Activated CD4-positive, alpha-beta memory T cell treated with anti-CD3 and anti-CD28 coated beads for 36 hours (primary cell): ENCODE data around the gene TTK. TPM values are rescaled to one million over a fixed set of nuclear protein-coding genes. Genes with fewer than 3 reads are reported as not detected.

Experiments used
- CTCF ChIA-PET: fragments of 350-600 bp; sonication (Branson Sonifier 250); formaldehyde crosslinking; loops from one replicate; lab custom pipeline; 2021; ENCODE audit warnings: antibody characterized with exemption, inconsistent platforms; lab: Charles Lee
- POLR2A ChIA-PET: fragments of 350-600 bp; sonication (Branson Sonifier 250); formaldehyde crosslinking; loops from one replicate; lab custom pipeline; 2021; ENCODE audit warnings: antibody characterized with exemption; lab: Charles Lee
- DNase-seq: peaks from one replicate; pipeline ENCODE4 v3.0.0-alpha.2; 2020
- H3K27ac Mint-ChIP-seq: one replicate; pipeline ENCODE4 v1.8.0; 2021; ENCODE audit warnings: mixed read lengths
- H3K27me3 Mint-ChIP-seq: one replicate; pipeline ENCODE4 v1.8.0; 2021; ENCODE audit warnings: mixed read lengths
- H3K36me3 Mint-ChIP-seq: one replicate; pipeline ENCODE4 v1.8.0; 2021; ENCODE audit warnings: mixed read lengths
- H3K4me1 Mint-ChIP-seq: one replicate; pipeline ENCODE4 v1.8.0; 2021; ENCODE audit warnings: low read depth, mixed read lengths
- H3K4me3 Mint-ChIP-seq: one replicate; pipeline ENCODE4 v1.8.0; 2021; ENCODE audit warnings: mild to moderate bottlenecking, mixed read lengths
- H3K9me3 Mint-ChIP-seq: one replicate; pipeline ENCODE4 v1.8.0; 2021; ENCODE audit warnings: mixed read lengths
- intact Hi-C: fragments of 100-400 bp; cut with micrococcal nuclease; formaldehyde crosslinking; loops from one replicate; pipeline ENCODE4 v1.15.1; 2023
- total RNA-seq, 2 experiments: library from RNA; stranded (reverse); gene quantifications; one replicate each; pipeline ENCODE4 v1.2.3, GENCODE V29; 2021

Gene TTK
- total RNA-seq, 2 experiments from 2014 or later, result 37.2 to 39.4 TPM

- Mint-ChIP-seq H3K27me3 (no peaks in the 10 kb centered on the region), H3K4me1 (no peaks in the 10 kb centered on the region), H3K9me3 (no peaks in the 10 kb centered on the region), H3K27ac (no peak overlapping the region), H3K36me3 (no peaks in the 10 kb centered on the region), H3K4me3 (no peak overlapping the region)
- ChIA-PET CTCF (no interaction called here), POLR2A (no interaction called here)
- intact Hi-C loops, result no loop called here
- DNase-seq, result no peak
Observed at GRCh38 chr6:79993911-79994309, 10.5 kb upstream of the TTK start.

- no peak overlapping the region for H3K4me3 Mint-ChIP-seq
- peaks cover under 1% of the 10 kb centered on the region for H3K4me1 Mint-ChIP-seq
- H3K36me3 Mint-ChIP-seq, result no peaks in the 10 kb centered on the region
- DNase-seq, result no peak
- no peaks in the 10 kb centered on the region for H3K9me3 Mint-ChIP-seq
- intact Hi-C loops, result no loop called here
- ChIA-PET POLR2A (no interaction called here), CTCF (no interaction called here)
- H3K27me3 Mint-ChIP-seq, result peaks cover 3% of the 10 kb centered on the region
- no peak overlapping the region for H3K27ac Mint-ChIP-seq
Observed at GRCh38 chr6:79997728-79998127, 6.7 kb upstream of the TTK start.

- no peaks in the 10 kb centered on the region for H3K36me3 Mint-ChIP-seq
- DNase-seq, result no peak
- ChIA-PET CTCF (interaction anchor here (1.4 kb wide), 1 partner anchor 52 kb away, joined by 4 read pairs; no protein-coding TSS in a partner anchor), POLR2A (no interaction called here)
- H3K27me3 Mint-ChIP-seq, result peaks cover 3% of the 10 kb centered on the region
- no peak overlapping the region for H3K27ac Mint-ChIP-seq
- no peak overlapping the region for H3K4me3 Mint-ChIP-seq
- peaks cover 28% of the 10 kb centered on the region for H3K4me1 Mint-ChIP-seq
- intact Hi-C loops, result loop anchor here (5.0 kb wide), 3 partner anchors 134 to 919 kb away; no protein-coding TSS in a partner anchor
- H3K9me3 Mint-ChIP-seq, result no peaks in the 10 kb centered on the region
Observed at GRCh38 chr6:80001337-80001736, 3.1 kb upstream of the TTK start.

GRCh38 chr6:80003826-80004172, 650 bp upstream of the TTK start:
- peaks cover 3% of the 10 kb centered on the region for H3K27me3 Mint-ChIP-seq
- peak; percentile 56 for DNase-seq
- CTCF ChIA-PET, result interaction anchor here (1.3 to 1.8 kb wide), 2 partner anchors 55 to 58 kb away, joined by 7 to 9 read pairs; no protein-coding TSS in a partner anchor
- POLR2A ChIA-PET, result interaction anchor here (1.1 to 1.3 kb wide), 3 partner anchors 57 to 103 kb away, joined by 3 to 7 read pairs (median 3); partner anchors contain the start of gene BCKDHB
- peak overlapping the region; percentile 94 for H3K4me3 Mint-ChIP-seq
- H3K4me1 Mint-ChIP-seq, result peaks cover 28% of the 10 kb centered on the region
- peak overlapping the region; percentile 86 for H3K27ac Mint-ChIP-seq
- intact Hi-C loops, result loop anchor here (1.0 to 5.0 kb wide), 8 partner anchors 54 to 1749 kb away; partner anchors contain the start of genes BCKDHB and TENT5A
- no peaks in the 10 kb centered on the region for H3K9me3 Mint-ChIP-seq
- H3K36me3 Mint-ChIP-seq, result peaks cover 11% of the 10 kb centered on the region

- no peaks in the 10 kb centered on the region for H3K9me3 Mint-ChIP-seq
- peak overlapping the region; percentile 94 for H3K4me3 Mint-ChIP-seq
- CTCF ChIA-PET, result no interaction called here
- intact Hi-C loops, result loop anchor here (2.0 kb wide), 2 partner anchors 773 to 1747 kb away; partner anchors contain the start of gene TENT5A
- H3K36me3 Mint-ChIP-seq, result peaks cover 20% of the 10 kb centered on the region
- no peak overlapping the region for H3K27ac Mint-ChIP-seq
- H3K27me3 Mint-ChIP-seq, result peaks cover 3% of the 10 kb centered on the region
- no peak for DNase-seq
- H3K4me1 Mint-ChIP-seq, result peaks cover 28% of the 10 kb centered on the region
- POLR2A ChIA-PET, result interaction anchor here (1.0 kb wide), 1 partner anchor 101 kb away, joined by 4 read pairs; the partner anchor contains the start of gene BCKDHB
Observed at GRCh38 chr6:80005406-80005805, 957 bp downstream of the TTK start.

GRCh38 chr6:80006541-80006940, 2.1 kb downstream of the TTK start:
- POLR2A ChIA-PET, result no interaction called here
- intact Hi-C loops, result no loop called here
- Mint-ChIP-seq H3K9me3 (no peaks in the 10 kb centered on the region), H3K4me3 (no peak overlapping the region), H3K36me3 (peaks cover 28% of the 10 kb centered on the region), H3K27ac (no peak overlapping the region), H3K27me3 (peaks cover 1% of the 10 kb centered on the region), H3K4me1 (peaks cover 28% of the 10 kb centered on the region)
- CTCF ChIA-PET, result no interaction called here
- DNase-seq, result no peak

- intact Hi-C loops, result no loop called here
- ChIA-PET POLR2A (no interaction called here), CTCF (interaction anchor here (1.2 to 1.3 kb wide), 2 partner anchors 60 to 63 kb away, joined by 4 read pairs; partner anchors contain the start of gene ELOVL4)
- H3K4me1 Mint-ChIP-seq, result peaks cover 15% of the 10 kb centered on the region
- no peaks in the 10 kb centered on the region for H3K9me3 Mint-ChIP-seq
- H3K36me3 Mint-ChIP-seq, result peaks cover 44% of the 10 kb centered on the region
- no peak overlapping the region for H3K4me3 Mint-ChIP-seq
- no peak for DNase-seq
- no peaks in the 10 kb centered on the region for H3K27me3 Mint-ChIP-seq
- H3K27ac Mint-ChIP-seq, result no peak overlapping the region
Observed at GRCh38 chr6:80009531-80009930, 5.1 kb downstream of the TTK start.

GRCh38 chr6:80010288-80010687, 5.8 kb downstream of the TTK start:
- intact Hi-C loops, result no loop called here
- Mint-ChIP-seq H3K9me3 (no peaks in the 10 kb centered on the region), H3K27me3 (no peaks in the 10 kb centered on the region), H3K36me3 (peaks cover 49% of the 10 kb centered on the region), H3K27ac (no peak overlapping the region), H3K4me3 (no peak overlapping the region), H3K4me1 (peaks cover 9% of the 10 kb centered on the region)
- ChIA-PET CTCF (interaction anchor here (0.5 to 1.3 kb wide), 3 partner anchors 61 to 1742 kb away, joined by 3 to 4 read pairs (median 4); partner anchors contain the start of genes ELOVL4 and TENT5A), POLR2A (no interaction called here)
- no peak for DNase-seq

GRCh38 chr6:80015839-80016435, 11.5 kb downstream of the TTK start:
- no peak for DNase-seq
- intact Hi-C loops, result no loop called here
- CTCF ChIA-PET, result no interaction called here
- POLR2A ChIA-PET, result no interaction called here
- no peak overlapping the region for H3K4me3 Mint-ChIP-seq
- no peak overlapping the region for H3K27ac Mint-ChIP-seq
- H3K36me3 Mint-ChIP-seq, result peaks cover 40% of the 10 kb centered on the region
- peaks cover 2% of the 10 kb centered on the region for H3K4me1 Mint-ChIP-seq
- no peaks in the 10 kb centered on the region for H3K27me3 Mint-ChIP-seq
- H3K9me3 Mint-ChIP-seq, result no peaks in the 10 kb centered on the region

GRCh38 chr6:80020381-80021120, 16.1 kb downstream of the TTK start:
- Mint-ChIP-seq H3K9me3 (no peaks in the 10 kb centered on the region), H3K4me1 (peaks cover 2% of the 10 kb centered on the region), H3K27ac (no peak overlapping the region), H3K27me3 (no peaks in the 10 kb centered on the region), H3K36me3 (peaks cover 23% of the 10 kb centered on the region), H3K4me3 (no peak overlapping the region)
- intact Hi-C loops, result no loop called here
- POLR2A ChIA-PET, result no interaction called here
- CTCF ChIA-PET, result no interaction called here
- DNase-seq, result no peak

GRCh38 chr6:80021131-80021530, 16.7 kb downstream of the TTK start:
- H3K9me3 Mint-ChIP-seq, result no peaks in the 10 kb centered on the region
- POLR2A ChIA-PET, result no interaction called here
- no peak for DNase-seq
- no peak overlapping the region for H3K27ac Mint-ChIP-seq
- CTCF ChIA-PET, result no interaction called here
- H3K27me3 Mint-ChIP-seq, result no peaks in the 10 kb centered on the region
- intact Hi-C loops, result no loop called here
- peaks cover 23% of the 10 kb centered on the region for H3K36me3 Mint-ChIP-seq
- no peak overlapping the region for H3K4me3 Mint-ChIP-seq
- peaks cover 2% of the 10 kb centered on the region for H3K4me1 Mint-ChIP-seq

GRCh38 chr6:80021591-80021990, 17.1 kb downstream of the TTK start:
- Mint-ChIP-seq H3K9me3 (no peaks in the 10 kb centered on the region), H3K4me3 (no peak overlapping the region), H3K4me1 (no peaks in the 10 kb centered on the region), H3K27ac (no peak overlapping the region), H3K27me3 (no peaks in the 10 kb centered on the region), H3K36me3 (peaks cover 21% of the 10 kb centered on the region)
- ChIA-PET CTCF (no interaction called here), POLR2A (no interaction called here)
- intact Hi-C loops, result no loop called here
- no peak for DNase-seq
